ENCODE results near the gene TSHR. TPM values are rescaled to one million over a fixed set of nuclear protein-coding genes. Genes with fewer than 3 reads are reported as not detected.

Gene TSHR
- total and polyA plus RNA-seq, 11 donors = not detected

GRCh38 chr14:80933686-80934085, 21.7 kb upstream of the TSHR start:
- ATAC-seq (no peak), DNase-seq (no peak)
- Histone ChIP-seq H3K27ac (no peak overlapping the region), H3K27me3 (no peaks in the 10 kb centered on the region), H3K36me3 (no peaks in the 10 kb centered on the region), H3K4me1 (peaks cover 0 to 13% (median 0%) of the 10 kb centered on the region in 12 donors), H3K4me3 (no peak overlapping the region), H3K9me3 (peaks cover 0 to 5% (median 0%) of the 10 kb centered on the region in 12 donors)
- intact Hi-C loops (cut with DNase I) = no loop called here
- TF ChIP-seq POLR2A (IDR thresholded peaks at IDR 0.05) (no peak), CTCF (IDR thresholded peaks at IDR 0.05) (no peak)
- WGBS, 4 donors = 72 to 83% (median 80%) methylated on average over 4 of the region's 4 CpGs

GRCh38 chr14:80940146-80940545, 15.3 kb upstream of the TSHR start:
- H3K4me1 ChIP-seq = peaks cover 0 to 18% (median 8%) of the 10 kb centered on the region in 12 donors
- TF ChIP-seq POLR2A (IDR thresholded peaks at IDR 0.05) (no peak), CTCF (IDR thresholded peaks at IDR 0.05) (no peak)
- ATAC-seq (no peak), DNase-seq (no peak)
- no peaks in the 10 kb centered on the region for H3K9me3 ChIP-seq
- intact Hi-C loops (cut with DNase I) = loop anchor here in 3 of 10 donors (5.0 to 10.0 kb wide), 3 partner anchors 235 to 525 kb away; no protein-coding TSS in a partner anchor
- 83 to 93% (median 89%) methylated on average over 1 of the region's 1 CpG for WGBS, 4 donors
- no peak overlapping the region for H3K4me3 ChIP-seq
- H3K36me3 ChIP-seq = no peaks in the 10 kb centered on the region
- no peaks in the 10 kb centered on the region for H3K27me3 ChIP-seq
- H3K27ac ChIP-seq = no peak overlapping the region

- 1 to 2% (median 1%) methylated on average over 39 to 40 of the region's 40 CpGs for WGBS, 4 donors
- Histone ChIP-seq H3K4me1 (peaks cover 0 to 18% (median 8%) of the 10 kb centered on the region in 12 donors), H3K36me3 (no peaks in the 10 kb centered on the region), H3K27ac (peak within 1 kb of the TSS in 10 of 12 donors; percentile 16 to 71 (median 52)), H3K4me3 (peak within 1 kb of the TSS; percentile 38 to 84 (median 70)), H3K9me3 (no peaks in the 10 kb centered on the region), H3K27me3 (peaks cover 0 to 3% (median 0%) of the 10 kb centered on the region in 9 donors)
- TF ChIP-seq POLR2A (IDR thresholded peaks at IDR 0.05) (no peak), CTCF (IDR thresholded peaks at IDR 0.05) (no peak)
- ATAC-seq (peak; percentile 99 to 100 (median 100)), DNase-seq (peak; percentile 95 to 96 (median 96))
- intact Hi-C loops (cut with DNase I) = loop anchor here in 3 of 10 donors (5.0 to 10.0 kb wide), 3 partner anchors 233 to 523 kb away; no protein-coding TSS in a partner anchor
These were observed 13.9 kb upstream of the TSHR start, which contains the start of gene CEP128 for GRCh38 chr14:80941241-80942185. CEP128 (minus strand) TSS chr14:80941738.

GRCh38 chr14:80942191-80942600, 13.2 kb upstream of the TSHR start:
- Histone ChIP-seq H3K4me3 (peak overlapping the region in 11 of 12 donors; percentile 47 to 84 (median 72)), H3K27ac (peak overlapping the region in 10 of 12 donors; percentile 16 to 71 (median 52)), H3K4me1 (peaks cover 0 to 18% (median 8%) of the 10 kb centered on the region in 12 donors), H3K9me3 (no peaks in the 10 kb centered on the region), H3K36me3 (no peaks in the 10 kb centered on the region), H3K27me3 (peaks cover 0 to 10% (median 0%) of the 10 kb centered on the region in 9 donors)
- TF ChIP-seq CTCF (IDR thresholded peaks at IDR 0.05) = no peak
- TF ChIP-seq POLR2A (IDR thresholded peaks at IDR 0.05) = no peak
- DNase-seq = no peak
- WGBS, 4 donors = 28 to 41% (median 37%) methylated on average over 5 of the region's 5 CpGs
- intact Hi-C loops (cut with DNase I) = loop anchor here in 3 of 10 donors (5.0 to 10.0 kb wide), 3 partner anchors 233 to 523 kb away; no protein-coding TSS in a partner anchor
- ATAC-seq = peak in 1 of 4 donors; percentile 2

Data from heart left ventricle (tissue), 16 donors.